HEK293 (cell line): ENCODE measurements around the gene NLGN2.

Experiments
- ATF2 ChIP-seq: fragments of 450-650 bp; formaldehyde crosslinking; IDR thresholded peaks from 2 replicates; pipeline ENCODE4 v1.5.1; 2016; ENCODE audit warnings: missing biosample characterization, missing genetic modification characterization, low read depth
- BCL11B ChIP-seq: fragments of 450-650 bp; formaldehyde crosslinking; IDR thresholded peaks from 2 replicates; pipeline ENCODE4 v1.5.1; 2016; ENCODE audit warnings: low read depth, missing biosample characterization, missing genetic modification characterization
- FEZF1 ChIP-seq: fragments of 450-650 bp; formaldehyde crosslinking; IDR thresholded peaks from 2 replicates; pipeline ENCODE4 v1.5.1; 2016; ENCODE audit warnings: missing biosample characterization, missing genetic modification characterization
- HOXD13 ChIP-seq: sonication (generic); formaldehyde crosslinking; IDR thresholded peaks from 2 replicates; pipeline ENCODE4 v1.8.0; 2022; ENCODE audit warnings: missing genetic modification reagents, borderline replicate concordance
- KLF7 ChIP-seq: fragments of 450-650 bp; formaldehyde crosslinking; IDR thresholded peaks from 2 replicates; pipeline ENCODE4 v1.5.1; 2016; ENCODE audit warnings: missing biosample characterization, missing genetic modification characterization, borderline replicate concordance
- PRDM10 ChIP-seq: fragments of 450-650 bp; formaldehyde crosslinking; IDR thresholded peaks from 2 replicates; pipeline ENCODE4 v1.5.1; 2016; ENCODE audit warnings: missing biosample characterization, missing genetic modification characterization
- RBAK ChIP-seq: fragments of 450-650 bp; formaldehyde crosslinking; IDR thresholded peaks from 2 replicates; pipeline ENCODE4 v1.5.1; 2016; ENCODE audit warnings: missing biosample characterization, missing genetic modification characterization
- ZFP3 ChIP-seq: fragments of 450-650 bp; formaldehyde crosslinking; IDR thresholded peaks from 2 replicates; pipeline ENCODE4 v1.5.1; 2016; ENCODE audit warnings: low read depth, missing biosample characterization, missing genetic modification characterization
- ZNF112 ChIP-seq: fragments of 450-650 bp; formaldehyde crosslinking; IDR thresholded peaks from 2 replicates; pipeline ENCODE4 v1.5.0; 2017; ENCODE audit warnings: missing biosample characterization, missing genetic modification characterization
- ZNF132 ChIP-seq: fragments of 450-650 bp; formaldehyde crosslinking; IDR thresholded peaks from 2 replicates; pipeline ENCODE4 v1.5.1; 2017; ENCODE audit warnings: missing biosample characterization, missing genetic modification characterization, borderline replicate concordance
- ZNF155 ChIP-seq: fragments of 450-650 bp; formaldehyde crosslinking; IDR thresholded peaks from 2 replicates; pipeline ENCODE4 v1.5.1; 2016; ENCODE audit warnings: missing biosample characterization, missing genetic modification characterization
- ZNF157 ChIP-seq: fragments of 450-650 bp; formaldehyde crosslinking; IDR thresholded peaks from 2 replicates; pipeline ENCODE4 v1.5.1; 2016; ENCODE audit warnings: missing biosample characterization, missing genetic modification characterization
- ZNF2 ChIP-seq: fragments of 450-650 bp; formaldehyde crosslinking; IDR thresholded peaks from 2 replicates; pipeline ENCODE4 v1.5.1; 2016; ENCODE audit warnings: missing biosample characterization, missing genetic modification characterization
- ZNF221 ChIP-seq: fragments of 450-650 bp; formaldehyde crosslinking; IDR thresholded peaks from 2 replicates; pipeline ENCODE4 v1.5.1; 2017; ENCODE audit warnings: missing biosample characterization, missing genetic modification characterization, borderline replicate concordance
- ZNF311 ChIP-seq: fragments of 450-650 bp; formaldehyde crosslinking; IDR thresholded peaks from 2 replicates; pipeline ENCODE4 v1.5.1; 2017; ENCODE audit warnings: missing biosample characterization, missing genetic modification characterization, borderline replicate concordance
- ZNF404 ChIP-seq: fragments of 450-650 bp; formaldehyde crosslinking; IDR thresholded peaks from 2 replicates; pipeline ENCODE4 v1.5.1; 2017; ENCODE audit warnings: missing biosample characterization, missing genetic modification characterization
- ZNF433 ChIP-seq: fragments of 450-650 bp; formaldehyde crosslinking; IDR thresholded peaks from 2 replicates; pipeline ENCODE4 v1.5.1; 2016; ENCODE audit warnings: missing biosample characterization, missing genetic modification characterization, low read depth
- ZNF558 ChIP-seq: fragments of 450-650 bp; formaldehyde crosslinking; IDR thresholded peaks from 2 replicates; pipeline ENCODE4 v1.5.1; 2016; ENCODE audit warnings: missing biosample characterization, missing genetic modification characterization
- ZNF626 ChIP-seq: fragments of 450-650 bp; sonication (Bioruptor Pico); formaldehyde crosslinking; IDR thresholded peaks from 2 replicates; pipeline ENCODE4 v1.5.1; 2018; ENCODE audit warnings: missing biosample characterization, missing genetic modification characterization, inconsistent platforms
- ZNF639 ChIP-seq: fragments of 450-650 bp; formaldehyde crosslinking; IDR thresholded peaks from 2 replicates; pipeline ENCODE4 v1.5.1; 2016; ENCODE audit warnings: missing biosample characterization, missing genetic modification characterization
- ZNF677 ChIP-seq: fragments of 450-650 bp; IDR thresholded peaks from 2 replicates; pipeline ENCODE4 v1.5.0; 2018; ENCODE audit warnings: missing biosample characterization, mild to moderate bottlenecking, missing genetic modification characterization, moderate library complexity
- ZNF707 ChIP-seq: fragments of 450-650 bp; formaldehyde crosslinking; IDR thresholded peaks from 2 replicates; pipeline ENCODE4 v1.5.1; 2016; ENCODE audit warnings: missing biosample characterization, missing genetic modification characterization
- ZNF785 ChIP-seq: fragments of 450-650 bp; formaldehyde crosslinking; IDR thresholded peaks from 2 replicates; pipeline ENCODE4 v1.5.1; 2016; ENCODE audit warnings: missing biosample characterization, missing genetic modification characterization
- ZNF830 ChIP-seq: fragments of 450-650 bp; IDR thresholded peaks from 2 replicates; pipeline ENCODE4 v1.5.0; 2018; ENCODE audit warnings: missing biosample characterization, missing genetic modification characterization, low read depth, mild to moderate bottlenecking, moderate library complexity
- ZNF837 ChIP-seq: fragments of 450-650 bp; formaldehyde crosslinking; IDR thresholded peaks from 2 replicates; pipeline ENCODE4 v1.5.1; 2016; ENCODE audit warnings: missing biosample characterization, missing genetic modification characterization
- TF ChIP-seq, protein P1 (sequence below): fragments of 450-650 bp; formaldehyde crosslinking; IDR thresholded peaks from 2 replicates; pipeline ENCODE4 v1.5.1; 2016; ENCODE audit warnings: missing biosample characterization, missing genetic modification characterization
- TF ChIP-seq, protein P2 (sequence below): sonication (generic); formaldehyde crosslinking; IDR thresholded peaks from 2 replicates; pipeline ENCODE4 v1.8.1; 2022; ENCODE audit warnings: mild to moderate bottlenecking, moderate library complexity, missing genetic modification reagents
- TF ChIP-seq, protein P3 (sequence below): fragments of 450-650 bp; formaldehyde crosslinking; IDR thresholded peaks from 2 replicates; pipeline ENCODE4 v1.5.1; 2016; ENCODE audit warnings: missing biosample characterization, missing genetic modification characterization

Gene NLGN2

DNA sequence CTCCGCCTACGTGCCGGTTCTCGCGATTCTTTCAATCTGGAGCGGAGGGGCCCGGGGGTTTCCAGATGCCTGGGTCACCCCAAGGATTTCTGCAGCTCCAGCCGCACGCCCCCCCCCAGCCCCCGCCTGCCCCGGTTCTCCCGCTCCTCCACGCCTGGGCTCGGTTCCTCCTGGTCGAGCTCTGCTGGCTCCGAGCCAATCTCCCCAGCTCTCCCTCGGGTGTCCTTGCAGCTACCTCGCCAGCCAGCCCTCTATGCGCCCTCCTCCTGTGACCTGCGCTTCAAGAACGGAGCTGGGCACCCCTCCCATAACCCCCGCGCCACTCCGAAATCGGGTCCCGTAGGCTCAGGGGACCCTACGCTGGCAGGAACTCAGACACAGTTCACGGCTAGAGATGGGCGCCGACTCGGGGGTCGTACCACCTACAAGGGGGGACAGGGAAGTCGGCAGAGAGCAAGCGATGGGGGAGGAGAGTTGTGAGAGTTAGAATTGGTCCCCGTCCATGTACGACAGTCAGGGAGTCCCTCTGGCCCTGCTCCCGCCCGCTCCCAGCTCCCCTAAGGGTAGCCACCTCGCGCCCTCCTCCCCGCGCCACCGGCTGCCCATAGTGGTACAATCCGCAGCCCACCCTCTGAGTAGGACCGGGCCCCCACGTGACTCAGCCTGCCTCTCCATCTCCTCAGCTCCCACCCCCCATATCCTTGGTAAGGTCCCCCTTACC lies 32.6 kb downstream of the NLGN2 start (continued):
- TF ChIP-seq, protein P1, sequence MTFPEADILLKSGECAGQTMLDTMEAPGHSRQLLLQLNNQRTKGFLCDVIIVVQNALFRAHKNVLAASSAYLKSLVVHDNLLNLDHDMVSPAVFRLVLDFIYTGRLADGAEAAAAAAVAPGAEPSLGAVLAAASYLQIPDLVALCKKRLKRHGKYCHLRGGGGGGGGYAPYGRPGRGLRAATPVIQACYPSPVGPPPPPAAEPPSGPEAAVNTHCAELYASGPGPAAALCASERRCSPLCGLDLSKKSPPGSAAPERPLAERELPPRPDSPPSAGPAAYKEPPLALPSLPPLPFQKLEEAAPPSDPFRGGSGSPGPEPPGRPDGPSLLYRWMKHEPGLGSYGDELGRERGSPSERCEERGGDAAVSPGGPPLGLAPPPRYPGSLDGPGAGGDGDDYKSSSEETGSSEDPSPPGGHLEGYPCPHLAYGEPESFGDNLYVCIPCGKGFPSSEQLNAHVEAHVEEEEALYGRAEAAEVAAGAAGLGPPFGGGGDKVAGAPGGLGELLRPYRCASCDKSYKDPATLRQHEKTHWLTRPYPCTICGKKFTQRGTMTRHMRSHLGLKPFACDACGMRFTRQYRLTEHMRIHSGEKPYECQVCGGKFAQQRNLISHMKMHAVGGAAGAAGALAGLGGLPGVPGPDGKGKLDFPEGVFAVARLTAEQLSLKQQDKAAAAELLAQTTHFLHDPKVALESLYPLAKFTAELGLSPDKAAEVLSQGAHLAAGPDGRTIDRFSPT (tag by site-specific recombination), result peak; percentile 75
- TF ChIP-seq ZNF785 (tag by site-specific recombination) (no peak; the same call in 1 of the 2 replicates), ZNF830 (no peak), ZNF639 (tag by site-specific recombination) (peak; percentile 73), ZNF433 (tag by site-specific recombination) (no peak), ZNF677 (tag by site-specific recombination) (no peak), ZNF707 (tag by site-specific recombination) (no peak), ZFP3 (tag by site-specific recombination) (no peak), ATF2 (tag by site-specific recombination) (no peak), ZNF837 (tag by site-specific recombination) (no peak), ZNF311 (tag by site-specific recombination) (no peak), ZNF155 (tag by site-specific recombination) (no peak), RBAK (no peak), BCL11B (tag by site-specific recombination) (no peak), FEZF1 (tag by site-specific recombination) (no peak), ZNF157 (no peak), ZNF558 (tag by site-specific recombination) (0 out of 2 replicates have a peak, but pooled peaks have one; percentile 47), ZNF404 (tag by site-specific recombination) (no peak), HOXD13 (CRISPR knock-in tag) (no peak), ZNF2 (no peak; the same call in 1 of the 2 replicates), ZNF132 (no peak), KLF7 (no peak), ZNF112 (tag by site-specific recombination) (no peak), ZNF626 (tag by site-specific recombination) (no peak), ZNF221 (tag by site-specific recombination) (no peak), PRDM10 (tag by site-specific recombination) (peak; percentile 100)
- TF ChIP-seq, protein P2, sequence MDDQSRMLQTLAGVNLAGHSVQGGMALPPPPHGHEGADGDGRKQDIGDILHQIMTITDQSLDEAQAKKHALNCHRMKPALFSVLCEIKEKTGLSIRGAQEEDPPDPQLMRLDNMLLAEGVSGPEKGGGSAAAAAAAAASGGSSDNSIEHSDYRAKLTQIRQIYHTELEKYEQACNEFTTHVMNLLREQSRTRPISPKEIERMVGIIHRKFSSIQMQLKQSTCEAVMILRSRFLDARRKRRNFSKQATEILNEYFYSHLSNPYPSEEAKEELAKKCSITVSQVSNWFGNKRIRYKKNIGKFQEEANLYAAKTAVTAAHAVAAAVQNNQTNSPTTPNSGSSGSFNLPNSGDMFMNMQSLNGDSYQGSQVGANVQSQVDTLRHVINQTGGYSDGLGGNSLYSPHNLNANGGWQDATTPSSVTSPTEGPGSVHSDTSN, result no peak
- TF ChIP-seq, protein P3, sequence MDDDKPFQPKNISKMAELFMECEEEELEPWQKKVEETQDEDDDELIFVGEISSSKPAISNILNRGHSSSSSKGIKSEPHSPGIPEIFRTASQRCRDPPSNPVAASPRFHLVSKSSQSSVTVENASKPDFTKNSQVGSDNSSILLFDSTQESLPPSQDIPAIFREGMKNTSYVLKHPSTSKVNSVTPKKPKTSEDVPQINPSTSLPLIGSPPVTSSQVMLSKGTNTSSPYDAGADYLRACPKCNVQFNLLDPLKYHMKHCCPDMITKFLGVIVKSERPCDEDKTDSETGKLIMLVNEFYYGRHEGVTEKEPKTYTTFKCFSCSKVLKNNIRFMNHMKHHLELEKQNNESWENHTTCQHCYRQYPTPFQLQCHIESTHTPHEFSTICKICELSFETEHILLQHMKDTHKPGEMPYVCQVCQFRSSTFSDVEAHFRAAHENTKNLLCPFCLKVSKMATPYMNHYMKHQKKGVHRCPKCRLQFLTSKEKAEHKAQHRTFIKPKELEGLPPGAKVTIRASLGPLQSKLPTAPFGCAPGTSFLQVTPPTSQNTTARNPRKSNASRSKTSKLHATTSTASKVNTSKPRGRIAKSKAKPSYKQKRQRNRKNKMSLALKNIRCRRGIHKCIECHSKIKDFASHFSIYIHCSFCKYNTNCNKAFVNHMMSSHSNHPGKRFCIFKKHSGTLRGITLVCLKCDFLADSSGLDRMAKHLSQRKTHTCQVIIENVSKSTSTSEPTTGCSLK (tag by site-specific recombination), result no peak
